ENCODE data around the gene ANO1. TPM values are rescaled to one million over a fixed set of nuclear protein-coding genes. Genes with fewer than 3 reads are reported as not detected.

ANO1 gene
- polyA plus RNA-seq, 1 of the 3 experiments (the other 2 are of a cell fraction), result not detected

GRCh38 chr11:70120674-70121073 lies 42.6 kb downstream of the ANO1 start:
- Histone ChIP-seq H3K9me2 (no peaks in the 10 kb centered on the region), H3K27me3 (ENCODE audit: insufficient read depth) (no peaks in the 10 kb centered on the region), H3K4me3 (ENCODE audit: low read depth in 2 of 2, low read length in 1 of 2) (no peak overlapping the region), H3K79me2 (ENCODE audit: insufficient read depth) (no peaks in the 10 kb centered on the region), H3K9me3 (no peaks in the 10 kb centered on the region), H3F3A (replicated peaks; ENCODE audit: insufficient read depth) (no peaks in the 10 kb centered on the region), H3K4me1 (ENCODE audit: control insufficient read depth in 1 of 2, insufficient read depth in 2 of 2, low read depth in 1 of 2, low read length in 1 of 2) (peaks cover 0 to 3% of the 10 kb centered on the region in 2 experiments; a peak in 1 of 4 replicates), H3K9ac (no peak overlapping the region), H4K20me1 (ENCODE audit: insufficient read depth) (no peaks in the 10 kb centered on the region), H2AFZ (ENCODE audit: low read depth) (no peak overlapping the region), H3K36me3 (replicated peaks in 1 of 2; ENCODE audit: control insufficient read depth in 1 of 2, insufficient read depth in 2 of 2, low read length in 1 of 2) (no peaks in the 10 kb centered on the region), H3K27ac (ENCODE audit: low read depth in 2 of 2, low read length in 1 of 2) (no peak overlapping the region), H3K4me2 (no peak overlapping the region)
- ChIA-PET CTCF (interaction anchor here (0.6 to 0.7 kb wide), 2 partner anchors 320 to 1212 kb away, joined by 3 to 4 read pairs; no protein-coding TSS in a partner anchor), POLR2A (no interaction called here)
- TF ChIP-seq POLR2AphosphoS5 (IDR thresholded peaks at IDR 0.05; ENCODE audit: low read depth, low read length), result no peak
- no peak for TF ChIP-seq YY1 (IDR thresholded peaks at IDR 0.05; ENCODE audit: low read depth)
- TF ChIP-seq USF1 (IDR thresholded peaks at IDR 0.05; ENCODE audit: borderline replicate concordance, low read depth), result no peak
- no peak for TF ChIP-seq NRF1 (IDR thresholded peaks at IDR 0.05; ENCODE audit: low read depth, low read length)
- TF ChIP-seq, protein P1, sequence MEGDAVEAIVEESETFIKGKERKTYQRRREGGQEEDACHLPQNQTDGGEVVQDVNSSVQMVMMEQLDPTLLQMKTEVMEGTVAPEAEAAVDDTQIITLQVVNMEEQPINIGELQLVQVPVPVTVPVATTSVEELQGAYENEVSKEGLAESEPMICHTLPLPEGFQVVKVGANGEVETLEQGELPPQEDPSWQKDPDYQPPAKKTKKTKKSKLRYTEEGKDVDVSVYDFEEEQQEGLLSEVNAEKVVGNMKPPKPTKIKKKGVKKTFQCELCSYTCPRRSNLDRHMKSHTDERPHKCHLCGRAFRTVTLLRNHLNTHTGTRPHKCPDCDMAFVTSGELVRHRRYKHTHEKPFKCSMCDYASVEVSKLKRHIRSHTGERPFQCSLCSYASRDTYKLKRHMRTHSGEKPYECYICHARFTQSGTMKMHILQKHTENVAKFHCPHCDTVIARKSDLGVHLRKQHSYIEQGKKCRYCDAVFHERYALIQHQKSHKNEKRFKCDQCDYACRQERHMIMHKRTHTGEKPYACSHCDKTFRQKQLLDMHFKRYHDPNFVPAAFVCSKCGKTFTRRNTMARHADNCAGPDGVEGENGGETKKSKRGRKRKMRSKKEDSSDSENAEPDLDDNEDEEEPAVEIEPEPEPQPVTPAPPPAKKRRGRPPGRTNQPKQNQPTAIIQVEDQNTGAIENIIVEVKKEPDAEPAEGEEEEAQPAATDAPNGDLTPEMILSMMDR (IDR thresholded peaks at IDR 0.05), result no peak
- TF ChIP-seq, protein P2, sequence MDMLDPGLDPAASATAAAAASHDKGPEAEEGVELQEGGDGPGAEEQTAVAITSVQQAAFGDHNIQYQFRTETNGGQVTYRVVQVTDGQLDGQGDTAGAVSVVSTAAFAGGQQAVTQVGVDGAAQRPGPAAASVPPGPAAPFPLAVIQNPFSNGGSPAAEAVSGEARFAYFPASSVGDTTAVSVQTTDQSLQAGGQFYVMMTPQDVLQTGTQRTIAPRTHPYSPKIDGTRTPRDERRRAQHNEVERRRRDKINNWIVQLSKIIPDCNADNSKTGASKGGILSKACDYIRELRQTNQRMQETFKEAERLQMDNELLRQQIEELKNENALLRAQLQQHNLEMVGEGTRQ (IDR thresholded peaks at IDR 0.05; ENCODE audit: borderline replicate concordance, low read depth, low read length), result no peak
- TF ChIP-seq GATA2 (CRISPR knock-in tag; IDR thresholded peaks at IDR 0.05), result no peak
- TF ChIP-seq FOXM1 (IDR thresholded peaks at IDR 0.05; ENCODE audit: low read depth), result no peak
- no peak for TF ChIP-seq TAF1 (IDR thresholded peaks at IDR 0.05; ENCODE audit: borderline replicate concordance, low read depth, low read length)
- DNase-seq, result no peak
- WGBS (ENCODE audit: low lambda C conversion rate), result 7% methylated on average over 3 of the region's 11 CpGs

DNA sequence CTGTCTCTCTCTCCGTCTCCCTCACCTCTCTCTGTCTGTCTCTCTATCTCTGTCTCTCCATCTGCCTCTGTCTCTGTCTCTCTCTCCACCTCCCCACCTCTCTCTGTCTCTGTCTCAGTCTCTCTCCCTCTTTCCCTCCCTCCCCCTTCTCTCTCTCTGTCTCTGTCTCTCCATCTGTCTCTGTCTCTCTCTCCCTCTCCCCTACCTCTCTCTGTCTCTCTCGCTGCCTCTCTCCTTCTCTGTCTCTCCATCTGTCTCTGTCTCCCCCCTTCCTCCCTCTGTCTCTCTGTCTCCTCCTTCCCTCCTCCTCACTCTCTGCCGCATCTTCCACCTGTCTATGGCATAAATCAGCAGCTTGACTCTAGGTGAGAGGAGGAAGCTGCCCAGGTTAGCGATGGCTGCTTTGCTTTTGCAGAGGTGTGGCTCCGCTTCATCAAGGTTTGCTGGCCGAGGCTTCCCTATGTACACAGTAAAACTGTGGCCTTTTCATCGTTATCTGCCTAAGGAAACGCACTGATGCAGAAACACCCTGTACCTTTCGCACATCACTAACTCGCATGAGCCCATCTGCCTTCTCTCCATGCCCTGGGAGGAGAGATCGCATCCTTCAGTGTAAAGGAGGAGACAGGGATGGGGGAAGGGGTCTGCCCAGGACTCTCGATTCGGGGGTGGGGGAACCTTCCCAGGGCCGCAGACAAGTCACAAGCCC lies 44.5 kb downstream of the ANO1 start:
- DNase-seq, result no peak
- 76% methylated on average over 10 of the region's 14 CpGs for WGBS (ENCODE audit: low lambda C conversion rate)
- no peaks in the 10 kb centered on the region for H3K79me2 ChIP-seq (ENCODE audit: insufficient read depth)
- TF ChIP-seq NFIC (IDR thresholded peaks at IDR 0.05; ENCODE audit: borderline replicate concordance), result no peak
- TF ChIP-seq SMC3 (IDR thresholded peaks at IDR 0.05; ENCODE audit: low read depth, low read length), result no peak
- TF ChIP-seq TAF1 (IDR thresholded peaks at IDR 0.05; ENCODE audit: borderline replicate concordance, low read depth, low read length), result no peak
- no peak for TF ChIP-seq TCF12 (IDR thresholded peaks at IDR 0.05)
- no peak for TF ChIP-seq FOXJ3 (CRISPR knock-in tag; IDR thresholded peaks at IDR 0.05)
- TF ChIP-seq RAD21 (IDR thresholded peaks at IDR 0.05; ENCODE audit: low read length), result no peak
- TF ChIP-seq TEAD4 (IDR thresholded peaks at IDR 0.05; ENCODE audit: borderline replicate concordance, insufficient read depth), result no peak
- no peak for TF ChIP-seq FOSL2 (IDR thresholded peaks at IDR 0.05; ENCODE audit: borderline replicate concordance, low read depth)
- no peak for TF ChIP-seq CHD2 (IDR thresholded peaks at IDR 0.05; ENCODE audit: low read length, partially characterized antibody)
- TF ChIP-seq, protein P3, sequence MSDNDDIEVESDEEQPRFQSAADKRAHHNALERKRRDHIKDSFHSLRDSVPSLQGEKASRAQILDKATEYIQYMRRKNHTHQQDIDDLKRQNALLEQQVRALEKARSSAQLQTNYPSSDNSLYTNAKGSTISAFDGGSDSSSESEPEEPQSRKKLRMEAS (IDR thresholded peaks at IDR 0.05; ENCODE audit: low read depth), result no peak
- no peak for TF ChIP-seq FOXM1 (IDR thresholded peaks at IDR 0.05; ENCODE audit: low read depth)
- TF ChIP-seq GATA2 (CRISPR knock-in tag; IDR thresholded peaks at IDR 0.05), result no peak
- TF ChIP-seq USF1 (IDR thresholded peaks at IDR 0.05; ENCODE audit: borderline replicate concordance, low read depth), result no peak
- no peak for TF ChIP-seq POLR2AphosphoS5 (IDR thresholded peaks at IDR 0.05; ENCODE audit: low read depth, low read length)
- no peak for TF ChIP-seq GABPA (IDR thresholded peaks at IDR 0.05; ENCODE audit: low read depth)
- no peak for TF ChIP-seq RXRA (IDR thresholded peaks at IDR 0.05; ENCODE audit: borderline replicate concordance, low read depth)
- no peak for TF ChIP-seq RFX5 (IDR thresholded peaks at IDR 0.05; ENCODE audit: low read length)

More for the DNA sequence above, 44.5 kb downstream of the ANO1 start:
- no peaks in the 10 kb centered on the region for H3K9me2 ChIP-seq
- H3K27me3 ChIP-seq (ENCODE audit: insufficient read depth), result no peaks in the 10 kb centered on the region
- no peak overlapping the region for H2AFZ ChIP-seq (ENCODE audit: low read depth)
- no peaks in the 10 kb centered on the region for H3K9me3 ChIP-seq
- no peak overlapping the region for H3K4me2 ChIP-seq
- ChIA-PET CTCF (no interaction called here), POLR2A (interaction anchor here (0.5 kb wide), 1 partner anchor 28 kb away, joined by 3 read pairs; no protein-coding TSS in a partner anchor)
- H3K4me1 ChIP-seq (ENCODE audit: control insufficient read depth in 1 of 2, insufficient read depth in 2 of 2, low read depth in 1 of 2, low read length in 1 of 2), result peaks cover 0 to under 1% of the 10 kb centered on the region in 2 experiments; a peak in 1 of 4 replicates
- no peak overlapping the region for H3K4me3 ChIP-seq (ENCODE audit: low read depth in 2 of 2, low read length in 1 of 2)
- no peaks in the 10 kb centered on the region for H3F3A ChIP-seq (replicated peaks; ENCODE audit: insufficient read depth)
- no peaks in the 10 kb centered on the region for H3K36me3 ChIP-seq (replicated peaks in 1 of 2; ENCODE audit: control insufficient read depth in 1 of 2, insufficient read depth in 2 of 2, low read length in 1 of 2)
- no peaks in the 10 kb centered on the region for H4K20me1 ChIP-seq (ENCODE audit: insufficient read depth)
- H3K27ac ChIP-seq (ENCODE audit: low read depth in 2 of 2, low read length in 1 of 2), result no peak overlapping the region
- H3K9ac ChIP-seq, result no peak overlapping the region
